ENCODE measurements around the gene S1PR4.

DNA sequence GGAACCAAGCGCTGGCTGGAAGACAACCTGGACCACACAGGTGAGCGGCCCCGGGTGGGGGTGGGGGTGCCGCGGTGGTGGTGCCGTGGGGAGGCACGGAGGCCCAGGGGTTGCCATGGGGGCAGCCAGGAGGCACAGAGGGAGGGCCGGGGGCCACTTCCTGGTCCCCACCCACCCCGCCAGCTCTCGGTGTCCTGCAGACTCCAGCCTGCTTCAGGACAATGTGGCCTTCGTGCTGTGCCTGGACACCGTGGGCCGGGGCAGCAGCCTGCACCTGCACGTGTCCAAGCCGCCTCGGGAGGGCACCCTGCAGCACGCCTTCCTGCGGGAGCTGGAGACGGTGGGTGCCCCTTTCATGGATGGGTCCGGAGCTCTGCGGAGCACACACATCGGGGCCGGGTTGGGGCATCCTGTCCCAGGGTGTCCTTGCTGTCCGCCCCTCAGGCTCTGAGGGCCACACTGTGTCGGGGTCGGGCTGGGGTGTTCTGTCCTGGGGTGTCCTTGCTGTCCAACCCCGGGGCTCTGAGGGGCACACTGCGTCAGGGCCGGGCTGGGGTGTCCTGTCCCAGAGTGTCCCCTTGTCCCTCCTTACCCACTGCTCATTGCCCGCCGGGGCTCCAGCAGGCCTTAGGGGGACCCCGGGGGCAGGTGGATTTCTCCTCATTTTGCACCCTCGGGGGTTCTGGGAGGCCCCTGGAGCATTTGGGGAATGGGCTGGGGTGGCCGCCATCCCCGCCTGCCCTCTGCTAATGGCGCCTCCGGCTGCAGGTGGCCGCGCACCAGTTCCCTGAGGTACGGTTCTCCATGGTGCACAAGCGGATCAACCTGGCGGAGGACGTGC is 25.5 kb downstream of the S1PR4 start:
- TF ChIP-seq GATA2 (IDR thresholded peaks at IDR 0.05; ENCODE audit: low read depth, low read length): no peak
- TF ChIP-seq GATA3 (IDR thresholded peaks at IDR 0.05; ENCODE audit: low read depth, low read length): no peak

Data from SH-SY5Y (cell line).